Measurements from ENCODE around the gene PSMA5.

The PSMA5 gene

GRCh38 chr1:109389638-109390341 lies 36.5 kb downstream of the PSMA5 start:
- no peak for TF ChIP-seq CTCF (IDR thresholded peaks at IDR 0.05; ENCODE audit: low read depth, low read length)
- DNase-seq (ENCODE audit: extremely low read depth, low read depth): no peak

- no peak for DNase-seq (ENCODE audit: extremely low read depth, low read depth)
- TF ChIP-seq CTCF (IDR thresholded peaks at IDR 0.05; ENCODE audit: low read depth, low read length): no peak
Measured at GRCh38 chr1:109388884-109389637, 37.2 kb downstream of the PSMA5 start.

- DNase-seq (ENCODE audit: extremely low read depth, low read depth): no peak
- TF ChIP-seq CTCF (IDR thresholded peaks at IDR 0.05; ENCODE audit: low read depth, low read length): no peak
Measured at GRCh38 chr1:109388208-109388711, 38.0 kb downstream of the PSMA5 start.

GRCh38 chr1:109386054-109386717 lies 40.1 kb downstream of the PSMA5 start:
- DNase-seq (ENCODE audit: extremely low read depth, low read depth): no peak
- no peak for TF ChIP-seq CTCF (IDR thresholded peaks at IDR 0.05; ENCODE audit: low read depth, low read length)

- no peak for TF ChIP-seq CTCF (IDR thresholded peaks at IDR 0.05; ENCODE audit: low read depth, low read length)
- no peak for DNase-seq (ENCODE audit: extremely low read depth, low read depth)
Measured at GRCh38 chr1:109385417-109385816, 40.8 kb downstream of the PSMA5 start.

- no peak for DNase-seq (ENCODE audit: extremely low read depth, low read depth)
- no peak for TF ChIP-seq CTCF (IDR thresholded peaks at IDR 0.05; ENCODE audit: low read depth, low read length)
Measured at GRCh38 chr1:109383854-109384253, 42.4 kb downstream of the PSMA5 start.

Measured in AG09319 (cell line).